ENCODE data around the gene SELENOW.
A peak's percentile ranks its signal among the peaks of the same experiment; 100 is the strongest.
"Not testable (repeated sequence)": the region's sequence is repeated elsewhere in the genome, so short reads cannot be mapped to it uniquely, and the experiment has no call there.

The SELENOW gene

GRCh38 chr19:47786566-47786965, 8.1 kb downstream of the SELENOW start:
- DNase-seq, result no peak

GRCh38 chr19:47787307-47787706, 8.8 kb downstream of the SELENOW start:
- DNase-seq, result not testable (repeated sequence)

- DNase-seq, result not testable (repeated sequence)
Observed at GRCh38 chr19:47789811-47790210, 11.3 kb downstream of the SELENOW start.

- DNase-seq, result peak; percentile 76 to 91 (median 86)
Observed at GRCh38 chr19:47790398-47790814, 11.9 kb downstream of the SELENOW start.

GRCh38 chr19:47792616-47793015, 14.1 kb downstream of the SELENOW start:
- no peak for DNase-seq

- no peak for DNase-seq
Observed at GRCh38 chr19:47794526-47794925, 16.0 kb downstream of the SELENOW start.

- no peak for DNase-seq
Observed at GRCh38 chr19:47796785-47797184, 18.3 kb downstream of the SELENOW start.

- no peak for DNase-seq
Observed at GRCh38 chr19:47797996-47798903, 19.7 kb downstream of the SELENOW start.

GRCh38 chr19:47798904-47799266, 20.4 kb downstream of the SELENOW start:
- no peak for DNase-seq

GRCh38 chr19:47801270-47801669, 22.8 kb downstream of the SELENOW start:
- no peak for DNase-seq

- DNase-seq, result no peak
Observed at GRCh38 chr19:47802521-47803043, 24.1 kb downstream of the SELENOW start.

GRCh38 chr19:47803148-47803547, 24.6 kb downstream of the SELENOW start:
- DNase-seq, result not testable (repeated sequence)

GRCh38 chr19:47803671-47804070, 25.2 kb downstream of the SELENOW start:
- not testable (repeated sequence) for DNase-seq

GRCh38 chr19:47804451-47804850, 25.9 kb downstream of the SELENOW start, which contains the start of gene TPRX1:
Gene TPRX1 (minus strand): TSS chr19:47804551. CDS start chr19:47804539, 12 bp downstream.
- not testable (repeated sequence) for DNase-seq

GRCh38 chr19:47805313-47805712, 26.8 kb downstream of the SELENOW start:
- no peak for DNase-seq

GRCh38 chr19:47806435-47806834, 27.9 kb downstream of the SELENOW start:
- DNase-seq, result no peak

- DNase-seq, result peak; percentile 68 to 90 (median 80)
Observed at GRCh38 chr19:47813304-47813994, 34.9 kb downstream of the SELENOW start.

- no peak for DNase-seq
Observed at GRCh38 chr19:47813995-47814328, 35.5 kb downstream of the SELENOW start.

- DNase-seq, result not testable (repeated sequence)
Observed at GRCh38 chr19:47816270-47816669, 37.8 kb downstream of the SELENOW start.

- DNase-seq, result not testable (repeated sequence)
Observed at GRCh38 chr19:47818221-47818620, 39.7 kb downstream of the SELENOW start.

- peak in 2 of 4 experiments; percentile 7 to 16 for DNase-seq
Observed at GRCh38 chr19:47819858-47820257, 41.4 kb downstream of the SELENOW start.

- no peak for DNase-seq
Observed at GRCh38 chr19:47820410-47820809, 41.9 kb downstream of the SELENOW start.

GRCh38 chr19:47821460-47822020, 43.0 kb downstream of the SELENOW start, which contains the start of gene CRX:
Gene CRX (plus strand): TSS chr19:47821937. CDS start chr19:47834444, 12,507 bp downstream.
- no peak for DNase-seq
